Hepatocyte (in vitro differentiated cells): Measurements from ENCODE around the gene NT5DC1. TPM values are rescaled to one million over a fixed set of nuclear protein-coding genes. Genes with fewer than 3 reads are reported as not detected.

Experiments used
- DNase-seq: peaks from one replicate; pipeline ENCODE4 v3.0.0-alpha.2; 2016; ENCODE audit warnings: low spot score
- H2AFZ ChIP-seq: fragments of 200-600 bp; sonication (generic); 2 replicates; pipeline ENCODE4 v1.6.0; 2016; ENCODE audit warnings: antibody characterized with exemption, mild to moderate bottlenecking
- H3K27ac ChIP-seq: fragments of 200-600 bp; sonication (generic); 2 replicates; pipeline ENCODE4 v1.5.1; 2016; ENCODE audit warnings: mild to moderate bottlenecking
- H3K27me3 ChIP-seq: fragments of 200-600 bp; sonication (generic); 2 replicates; pipeline ENCODE4 v1.6.1; 2016
- H3K36me3 ChIP-seq: fragments of 200-600 bp; sonication (generic); replicated peaks from 2 replicates; pipeline ENCODE4 v1.5.1; 2016; ENCODE audit warnings: low read depth; ENCODE audit not compliant: insufficient read depth
- H3K4me1 ChIP-seq: fragments of 200-600 bp; sonication (generic); 2 replicates; pipeline ENCODE4 v1.5.1; 2016; ENCODE audit warnings: mild to moderate bottlenecking, moderate library complexity; ENCODE audit not compliant: insufficient read depth
- H3K4me2 ChIP-seq: fragments of 200-600 bp; sonication (generic); 2 replicates; pipeline ENCODE4 v1.6.0; 2016
- H3K4me3 ChIP-seq: fragments of 200-600 bp; sonication (generic); 2 replicates; pipeline ENCODE4 v1.5.1; 2016; ENCODE audit warnings: mild to moderate bottlenecking
- H3K79me2 ChIP-seq: fragments of 200-600 bp; sonication (generic); 2 replicates; pipeline ENCODE4 v1.6.0; 2017; ENCODE audit warnings: mild to moderate bottlenecking
- H3K9me2 ChIP-seq: fragments of 200-600 bp; sonication (generic); replicated peaks from 2 replicates; pipeline ENCODE4 v1.6.0; 2017; ENCODE audit warnings: mild to moderate bottlenecking; ENCODE audit not compliant: insufficient read depth
- H3K9me3 ChIP-seq: fragments of 200-600 bp; sonication (generic); 2 replicates; pipeline ENCODE4 v1.5.1; 2016; ENCODE audit warnings: low read depth, mild to moderate bottlenecking
- H4K20me1 ChIP-seq: fragments of 200-600 bp; sonication (generic); 2 replicates; pipeline ENCODE4 v1.6.0; 2016; ENCODE audit warnings: mild to moderate bottlenecking; ENCODE audit not compliant: insufficient read depth, poor library complexity, severe bottlenecking
- EZH2 ChIP-seq: fragments of 200-600 bp; sonication (generic); IDR thresholded peaks from 2 replicates; pipeline ENCODE4 v1.6.1; 2016; ENCODE audit warnings: antibody characterized with exemption, mild to moderate bottlenecking, borderline replicate concordance
- EZH2phosphoT487 ChIP-seq: fragments of 200-600 bp; sonication (generic); IDR thresholded peaks from one replicate; pipeline ENCODE4 v1.6.1; 2018; ENCODE audit warnings: antibody characterized with exemption, mild to moderate bottlenecking, low read depth, moderate library complexity; ENCODE audit not compliant: unreplicated experiment, severe bottlenecking
- WGBS: methylation state at CpG from one replicate; pipeline ENCODE4 v1.1.6; 2016; ENCODE audit warnings: low lambda C conversion rate; ENCODE audit errors: missing lambda C conversion rate; 5-methylcytosine and 5-hydroxymethylcytosine counted together
- polyA plus RNA-seq: library from polyadenylated mRNA; unstranded; fragments of >200 nt; fragmentation: Nextera tagmentation; extraction: Ambion mirVana; gene quantifications from 2 replicates; pipeline ENCODE4 v1.2.1, GENCODE V29; 2016
- total RNA-seq: library from RNA; depleted of rRNA; stranded (reverse); fragments of >200 nt; gene quantifications from 2 replicates; pipeline ENCODE4 v1.2.3, GENCODE V29; 2014
- TF ChIP-seq, protein P1 (sequence below): fragments of 200-600 bp; sonication (generic); IDR thresholded peaks from 2 replicates; pipeline ENCODE4 v1.5.1; 2016; ENCODE audit warnings: antibody characterized with exemption, mild to moderate bottlenecking; ENCODE audit not compliant: poor library complexity

Gene NT5DC1
- total and polyA plus RNA-seq, 2 experiments from 2014 or later, result 11.4 to 27.8 TPM

DNA sequence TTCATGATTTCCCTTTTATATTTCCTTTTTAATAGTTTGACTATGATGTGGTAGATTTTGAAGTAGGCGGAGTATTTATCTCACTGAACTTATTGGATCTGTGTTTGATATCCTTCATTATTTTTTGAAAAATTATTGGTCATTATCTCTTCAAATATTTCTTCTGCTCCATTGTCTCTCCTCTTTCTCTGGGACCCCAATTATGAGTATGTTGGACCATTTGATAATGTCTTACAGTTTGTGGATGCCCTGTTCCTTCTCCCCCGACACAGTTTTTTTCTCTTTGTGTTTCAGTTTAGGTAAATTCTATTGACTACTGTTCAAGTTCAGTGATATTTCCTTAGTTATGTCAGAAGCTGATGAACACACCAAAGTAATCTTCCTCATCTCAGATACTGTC lies 74.7 kb downstream of the NT5DC1 start:
- Histone ChIP-seq H3K79me2 (no peaks in the 10 kb centered on the region), H3K36me3 (no peaks in the 10 kb centered on the region), H3K4me1 (no peaks in the 10 kb centered on the region), H3K9me3 (peaks cover 7% of the 10 kb centered on the region), H3K4me3 (no peak overlapping the region), H3K9me2 (no peaks in the 10 kb centered on the region), H2AFZ (no peak overlapping the region), H4K20me1 (no peaks in the 10 kb centered on the region), H3K27me3 (no peaks in the 10 kb centered on the region), H3K27ac (no peak overlapping the region), H3K4me2 (no peak overlapping the region)
- no peak for DNase-seq
- TF ChIP-seq EZH2phosphoT487, result no peak
- TF ChIP-seq, protein P1, sequence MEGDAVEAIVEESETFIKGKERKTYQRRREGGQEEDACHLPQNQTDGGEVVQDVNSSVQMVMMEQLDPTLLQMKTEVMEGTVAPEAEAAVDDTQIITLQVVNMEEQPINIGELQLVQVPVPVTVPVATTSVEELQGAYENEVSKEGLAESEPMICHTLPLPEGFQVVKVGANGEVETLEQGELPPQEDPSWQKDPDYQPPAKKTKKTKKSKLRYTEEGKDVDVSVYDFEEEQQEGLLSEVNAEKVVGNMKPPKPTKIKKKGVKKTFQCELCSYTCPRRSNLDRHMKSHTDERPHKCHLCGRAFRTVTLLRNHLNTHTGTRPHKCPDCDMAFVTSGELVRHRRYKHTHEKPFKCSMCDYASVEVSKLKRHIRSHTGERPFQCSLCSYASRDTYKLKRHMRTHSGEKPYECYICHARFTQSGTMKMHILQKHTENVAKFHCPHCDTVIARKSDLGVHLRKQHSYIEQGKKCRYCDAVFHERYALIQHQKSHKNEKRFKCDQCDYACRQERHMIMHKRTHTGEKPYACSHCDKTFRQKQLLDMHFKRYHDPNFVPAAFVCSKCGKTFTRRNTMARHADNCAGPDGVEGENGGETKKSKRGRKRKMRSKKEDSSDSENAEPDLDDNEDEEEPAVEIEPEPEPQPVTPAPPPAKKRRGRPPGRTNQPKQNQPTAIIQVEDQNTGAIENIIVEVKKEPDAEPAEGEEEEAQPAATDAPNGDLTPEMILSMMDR, result no peak
- no peak for TF ChIP-seq EZH2
- WGBS, result 96% methylated on average over 2 of the region's 2 CpGs

DNA sequence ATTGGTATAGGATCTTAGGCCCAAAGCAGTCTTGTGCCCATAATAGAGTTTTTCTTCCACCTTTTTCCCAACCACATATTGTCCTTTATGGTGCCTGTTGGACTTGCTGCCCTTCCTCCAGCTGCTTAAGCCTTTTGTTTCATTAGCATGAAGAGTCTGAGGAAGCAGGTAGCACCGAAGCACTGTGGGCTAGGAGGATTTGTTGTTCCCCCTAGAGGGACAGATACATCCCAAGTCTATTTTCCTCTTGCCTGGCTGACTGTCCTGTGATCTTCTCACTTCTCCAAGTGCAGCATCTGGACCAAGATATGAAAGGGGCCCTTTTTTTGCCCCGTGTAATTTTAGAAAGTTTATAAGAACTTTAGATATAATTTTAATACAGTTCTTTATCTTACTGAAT lies 75.9 kb downstream of the NT5DC1 start:
- peak overlapping the region; percentile 11 for H3K27ac ChIP-seq
- no peak for TF ChIP-seq EZH2
- TF ChIP-seq, protein P1, result no peak
- TF ChIP-seq EZH2phosphoT487, result no peak
- no peaks in the 10 kb centered on the region for H3K27me3 ChIP-seq
- no peak for DNase-seq
- H3K9me2 ChIP-seq, result no peaks in the 10 kb centered on the region
- H2AFZ ChIP-seq, result no peak overlapping the region
- H3K79me2 ChIP-seq, result no peaks in the 10 kb centered on the region
- no peak overlapping the region for H3K4me3 ChIP-seq
- 63% methylated on average over 2 of the region's 2 CpGs for WGBS
- H3K9me3 ChIP-seq, result peaks cover 7% of the 10 kb centered on the region
- no peak overlapping the region for H3K4me2 ChIP-seq
- H3K4me1 ChIP-seq, result no peaks in the 10 kb centered on the region
- no peaks in the 10 kb centered on the region for H3K36me3 ChIP-seq
- no peaks in the 10 kb centered on the region for H4K20me1 ChIP-seq

DNA sequence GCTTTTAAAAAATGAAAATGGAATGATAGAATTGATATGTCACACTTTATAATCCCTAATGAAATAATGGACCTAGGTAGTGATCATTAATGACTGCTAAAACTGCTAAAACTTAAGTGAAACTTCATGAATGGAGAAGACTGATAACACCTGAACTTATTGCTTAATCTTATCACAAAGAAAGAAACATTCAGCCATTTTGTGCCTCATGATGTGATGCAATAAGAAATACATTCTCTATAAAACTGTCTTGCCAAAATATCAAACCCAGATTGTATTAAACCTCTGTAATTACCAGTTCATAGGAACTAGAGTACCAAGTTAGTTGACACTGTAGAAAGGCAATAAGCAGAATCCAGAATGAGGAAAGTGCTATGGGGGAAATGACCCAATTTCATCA lies 79.7 kb downstream of the NT5DC1 start:
- Histone ChIP-seq H3K4me1 (no peaks in the 10 kb centered on the region), H4K20me1 (no peaks in the 10 kb centered on the region), H3K36me3 (no peaks in the 10 kb centered on the region), H3K9me2 (no peaks in the 10 kb centered on the region), H3K9me3 (peaks cover 4% of the 10 kb centered on the region), H3K79me2 (peaks cover 3% of the 10 kb centered on the region), H3K27ac (no peak overlapping the region), H3K27me3 (no peaks in the 10 kb centered on the region), H2AFZ (no peak overlapping the region), H3K4me2 (no peak overlapping the region), H3K4me3 (no peak overlapping the region)
- DNase-seq, result no peak
- TF ChIP-seq EZH2phosphoT487 (no peak), EZH2 (no peak)
- TF ChIP-seq, protein P1, result no peak

DNA sequence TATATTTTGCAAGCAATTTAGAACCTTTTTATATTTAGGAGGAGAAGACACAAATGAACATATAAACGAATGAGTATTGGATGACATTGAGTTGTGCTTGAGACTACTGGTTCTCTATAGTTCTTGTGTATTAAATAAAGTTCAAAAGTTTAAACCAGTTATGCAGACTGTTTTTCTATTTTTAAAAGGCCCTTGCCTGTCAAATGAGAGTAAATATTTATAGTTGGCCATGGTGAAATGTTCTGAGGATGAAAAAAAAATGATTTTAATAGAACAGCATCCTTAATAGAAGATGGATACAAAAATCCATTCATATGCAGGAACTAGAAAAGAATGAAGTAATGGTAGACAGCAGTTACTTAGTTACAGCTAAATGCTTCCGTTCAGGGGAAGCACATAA lies 88.8 kb downstream of the NT5DC1 start:
- Histone ChIP-seq H3K4me1 (peaks cover 4% of the 10 kb centered on the region), H3K36me3 (no peaks in the 10 kb centered on the region), H3K27me3 (no peaks in the 10 kb centered on the region), H3K4me3 (no peak overlapping the region), H2AFZ (no peak overlapping the region), H4K20me1 (no peaks in the 10 kb centered on the region), H3K9me2 (no peaks in the 10 kb centered on the region), H3K27ac (peak overlapping the region; percentile 10), H3K4me2 (no peak overlapping the region), H3K79me2 (peaks cover 4% of the 10 kb centered on the region), H3K9me3 (no peaks in the 10 kb centered on the region)
- DNase-seq, result no peak
- TF ChIP-seq EZH2 (no peak), EZH2phosphoT487 (no peak)
- TF ChIP-seq, protein P1, result no peak
- 72% methylated on average over 2 of the region's 2 CpGs for WGBS
